Activated CD8-positive, alpha-beta memory T cell treated with anti-CD3 and anti-CD28 coated beads, Interleukin-2, amount 50 U/mL, for 1 hour (primary cell): ENCODE results near the gene STEAP1.
"Not testable (repeated sequence)": the region's sequence is repeated elsewhere in the genome, so short reads cannot be mapped to it uniquely, and the experiment has no call there.

ENCODE experiments used
- DNase-seq: peaks from one replicate; pipeline ENCODE4 v3.0.0-alpha.2; 2020; ENCODE audit errors: extremely low read depth

The STEAP1 gene

GRCh38 chr7:90153943-90154771 lies at the start of gene STEAP1:
Gene STEAP1, plus strand, starts transcription at chr7:90154469. Its CDS starts 5,320 bp downstream, at chr7:90159789.
- peak; percentile 37 for DNase-seq

DNA sequence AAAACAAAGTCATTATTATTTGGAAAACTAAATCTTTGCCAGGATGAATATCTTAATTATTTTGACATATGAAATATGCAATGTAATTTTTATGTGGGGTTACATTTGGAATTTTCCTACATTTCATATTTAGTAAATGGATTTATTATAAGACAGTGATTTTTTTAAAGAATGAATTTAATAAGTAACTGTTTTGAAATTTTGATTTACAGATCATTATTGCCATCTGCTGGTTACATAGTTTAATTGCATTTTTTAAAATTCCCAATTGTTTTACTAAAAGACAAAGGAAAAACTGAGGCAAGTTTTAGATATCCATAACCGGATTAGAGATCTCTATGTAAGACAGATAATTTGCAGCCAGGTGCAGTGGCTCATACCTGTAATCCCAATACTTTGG lies 39.3 kb upstream of the STEAP1 start:
- DNase-seq = not testable (repeated sequence)

- DNase-seq = not testable (repeated sequence)
Observed at GRCh38 chr7:90118551-90119177, 35.6 kb upstream of the STEAP1 start.

DNA sequence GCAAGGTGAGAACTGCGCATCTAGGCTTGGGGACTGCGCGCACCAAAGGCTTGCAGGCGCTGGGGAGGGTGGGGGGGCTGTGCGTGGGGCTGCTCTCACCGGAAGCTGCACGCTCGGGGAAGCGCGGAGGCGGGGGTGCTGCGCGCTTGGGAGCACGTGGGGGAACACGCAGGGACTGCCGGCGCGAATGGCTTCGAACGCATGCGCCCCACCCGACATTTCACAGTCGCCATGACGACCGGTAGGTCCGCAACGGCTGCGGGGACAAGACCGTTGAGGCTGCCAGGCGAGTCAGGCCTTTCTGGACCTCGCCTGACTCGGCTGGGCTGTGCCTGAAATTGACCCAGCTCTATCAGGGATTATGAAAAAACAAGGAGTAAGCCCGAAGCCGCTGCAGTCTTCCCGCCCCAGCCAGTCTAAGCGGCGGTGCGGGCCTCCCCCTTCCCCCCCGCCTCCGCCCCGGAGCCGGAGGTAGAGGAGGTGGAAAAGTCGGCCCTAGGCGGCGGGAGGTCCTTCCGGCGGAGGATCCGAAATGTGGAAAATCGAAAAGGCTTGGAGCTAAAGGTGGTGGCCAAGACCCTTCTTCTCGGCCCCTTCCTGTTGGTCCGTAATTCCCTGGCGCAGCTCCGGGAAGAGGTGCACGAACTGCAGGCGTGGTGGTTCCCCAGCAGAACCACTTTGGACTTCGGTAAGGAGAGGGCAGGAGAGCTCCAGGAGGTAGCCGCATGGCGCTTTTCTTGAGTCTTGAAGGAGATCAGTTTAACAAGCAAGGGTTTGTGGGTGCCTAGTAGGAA lies 34.9 kb upstream of the STEAP1 start:
- DNase-seq = no peak

GRCh38 chr7:90120205-90120604 lies 34.1 kb upstream of the STEAP1 start:
- DNase-seq = not testable (repeated sequence)

GRCh38 chr7:90131746-90132145 lies 22.5 kb upstream of the STEAP1 start:
- not testable (repeated sequence) for DNase-seq

DNA sequence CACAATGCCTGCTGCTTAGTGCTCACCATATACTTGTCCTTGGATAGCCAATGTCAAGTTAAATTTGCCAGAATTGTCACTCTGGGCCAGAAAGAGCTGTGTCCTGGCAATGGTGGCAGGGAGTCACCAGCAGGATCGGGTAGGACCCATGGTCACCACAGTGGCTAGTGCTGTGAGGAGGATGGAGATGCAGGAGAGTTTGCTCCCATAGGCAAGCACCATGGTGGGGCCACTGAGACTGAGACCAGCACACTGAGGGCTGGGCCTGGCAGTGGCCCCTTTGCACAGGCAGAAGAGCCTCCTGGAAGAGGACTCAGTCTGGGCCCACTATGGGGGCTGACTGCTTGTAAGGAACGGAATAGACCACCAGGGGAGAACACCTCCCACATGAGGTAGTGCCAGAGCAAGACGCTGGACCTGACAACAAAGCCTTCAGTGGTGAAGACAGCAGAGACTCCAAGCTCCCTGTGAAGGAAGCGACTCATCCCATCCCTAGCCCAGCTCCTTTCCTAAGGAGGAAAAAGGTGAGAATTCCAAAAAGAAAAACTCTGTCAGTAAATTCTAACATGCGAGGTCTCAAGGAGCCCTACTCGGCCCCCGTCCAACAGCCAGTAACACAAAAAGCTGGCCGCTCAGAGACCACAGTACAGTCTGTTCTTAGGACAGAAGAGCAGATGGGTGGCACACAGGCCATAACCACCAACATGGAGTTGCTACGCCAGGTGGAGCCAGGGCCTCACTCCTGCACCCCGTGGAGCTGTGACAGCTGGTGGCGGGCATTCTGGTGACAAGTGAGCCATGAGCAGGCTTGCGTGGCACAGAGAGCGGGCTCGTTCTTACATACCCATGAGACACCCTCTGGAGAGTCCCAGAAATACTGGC lies 6.9 kb upstream of the STEAP1 start:
- DNase-seq = not testable (repeated sequence)

DNA sequence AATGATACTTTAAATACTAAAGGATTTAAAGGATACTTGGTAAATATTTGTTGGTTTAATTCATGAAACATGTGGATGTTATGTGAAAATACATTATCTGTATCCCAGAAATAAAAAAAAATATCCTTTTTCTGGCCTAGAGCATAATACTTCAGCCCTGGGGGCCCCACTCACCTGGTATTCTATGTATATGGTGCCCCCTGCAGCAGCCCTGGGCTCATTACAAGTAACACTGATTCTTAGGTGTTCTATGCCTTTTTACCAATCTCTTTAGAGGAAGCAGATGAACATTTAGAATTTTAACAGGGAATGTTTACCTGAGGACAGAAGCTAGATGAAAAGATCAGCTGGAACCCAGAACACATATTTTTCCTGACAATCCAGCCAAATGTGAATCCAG lies 4.8 kb upstream of the STEAP1 start:
- DNase-seq = not testable (repeated sequence)

DNA sequence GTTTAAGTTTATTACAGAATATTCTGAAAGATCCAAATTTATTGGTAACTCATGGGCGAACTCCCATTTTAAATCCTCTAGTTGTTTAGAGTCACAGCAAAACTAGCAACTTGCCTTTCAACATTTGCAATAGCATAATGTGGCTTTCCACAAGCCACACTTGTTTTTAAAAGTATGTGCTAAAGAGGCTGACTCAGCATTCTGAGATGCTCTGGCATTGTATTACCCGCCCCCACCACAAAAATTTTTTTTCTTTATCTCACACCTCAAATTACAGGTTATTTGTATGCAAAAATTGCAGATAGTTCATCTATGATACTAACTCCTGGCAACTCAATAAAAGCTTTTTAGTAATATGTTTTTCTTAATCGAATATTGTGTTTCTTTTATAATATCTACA lies 2.4 kb upstream of the STEAP1 start:
- not testable (repeated sequence) for DNase-seq

GRCh38 chr7:90152642-90153253 lies 1.5 kb upstream of the STEAP1 start:
- DNase-seq = not testable (repeated sequence)

GRCh38 chr7:90155206-90155605 lies 937 bp downstream of the STEAP1 start:
- DNase-seq = no peak

GRCh38 chr7:90157331-90157730 lies 3.1 kb downstream of the STEAP1 start:
- not testable (repeated sequence) for DNase-seq

GRCh38 chr7:90157761-90158350 lies 3.6 kb downstream of the STEAP1 start:
- DNase-seq = not testable (repeated sequence)

- no peak for DNase-seq
Observed at GRCh38 chr7:90163534-90163933, 9.3 kb downstream of the STEAP1 start.

DNA sequence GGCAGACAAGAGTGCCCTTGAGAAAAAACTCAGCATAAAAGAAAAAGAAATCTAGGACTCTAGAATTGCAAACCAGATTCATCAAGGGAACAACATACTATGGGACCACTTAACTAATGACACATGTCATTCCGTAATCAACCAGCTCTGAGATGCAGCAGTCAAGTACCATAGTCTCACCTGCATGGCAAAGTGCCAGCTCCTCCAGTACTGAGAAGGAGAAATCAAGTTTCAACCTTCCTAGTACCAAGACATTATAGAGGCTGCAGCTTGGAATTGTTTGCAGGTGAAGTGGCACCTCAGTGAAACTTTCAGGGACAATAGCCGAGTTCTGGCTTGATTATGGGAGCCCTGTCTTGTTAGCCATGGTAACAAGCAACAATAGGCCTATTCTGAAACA lies 11.5 kb downstream of the STEAP1 start:
- no peak for DNase-seq

DNA sequence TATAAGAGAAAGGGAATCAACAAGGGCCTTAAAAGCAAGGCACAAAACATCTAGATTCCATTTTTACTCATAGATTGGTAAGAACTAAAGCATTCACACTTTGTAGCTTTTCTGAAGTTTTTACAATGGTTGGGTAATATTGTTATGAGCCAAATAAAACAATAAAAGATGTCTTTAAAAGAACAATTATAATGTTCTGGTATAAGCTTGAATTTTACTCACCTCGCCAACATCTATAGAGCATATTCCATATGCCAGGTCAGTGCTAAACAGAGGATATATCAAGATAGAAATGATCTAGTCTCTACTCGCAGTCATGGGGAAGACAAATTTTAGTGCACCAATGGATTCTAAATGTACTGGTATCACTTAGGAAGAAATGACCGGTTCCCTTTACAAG lies 11.9 kb downstream of the STEAP1 start:
- no peak for DNase-seq

DNA sequence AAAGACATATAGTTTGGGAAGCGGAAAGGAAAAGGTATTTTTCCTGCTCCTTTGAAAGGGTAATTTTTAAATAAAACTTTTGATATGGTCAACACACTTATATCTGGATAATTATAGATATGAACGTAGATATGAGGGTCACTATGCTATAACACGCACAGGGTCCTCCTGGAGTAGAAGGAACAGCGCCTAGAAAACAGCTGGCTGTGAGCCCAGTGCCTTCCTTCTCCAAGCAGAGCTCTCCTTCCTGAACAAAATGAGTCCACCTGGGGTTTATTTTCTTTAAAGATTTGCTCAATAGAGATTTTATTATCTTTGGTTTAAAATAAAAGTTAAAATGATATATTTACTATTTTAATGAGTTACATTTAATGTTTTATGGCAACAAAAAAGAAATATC lies 13.1 kb downstream of the STEAP1 start:
- DNase-seq = no peak

DNA sequence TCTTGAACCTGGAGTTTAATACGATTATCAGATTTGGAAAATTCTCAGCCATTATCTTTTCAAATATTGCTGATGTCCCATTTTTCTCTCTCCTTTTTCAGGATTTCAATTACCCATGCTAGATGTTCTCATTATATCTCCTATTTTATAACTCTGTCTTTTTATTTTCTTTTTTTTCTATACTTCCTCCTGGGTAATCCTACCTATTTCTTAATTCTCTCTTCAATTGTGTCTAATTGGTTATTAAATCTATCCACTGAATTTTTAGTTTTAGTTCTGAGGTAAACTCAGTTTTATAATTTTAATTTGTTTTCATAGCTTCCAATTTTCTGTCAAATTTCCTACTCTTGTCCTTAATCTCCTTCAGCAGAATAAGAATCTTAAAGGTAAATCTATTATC lies 15.6 kb downstream of the STEAP1 start:
- DNase-seq = no peak

DNA sequence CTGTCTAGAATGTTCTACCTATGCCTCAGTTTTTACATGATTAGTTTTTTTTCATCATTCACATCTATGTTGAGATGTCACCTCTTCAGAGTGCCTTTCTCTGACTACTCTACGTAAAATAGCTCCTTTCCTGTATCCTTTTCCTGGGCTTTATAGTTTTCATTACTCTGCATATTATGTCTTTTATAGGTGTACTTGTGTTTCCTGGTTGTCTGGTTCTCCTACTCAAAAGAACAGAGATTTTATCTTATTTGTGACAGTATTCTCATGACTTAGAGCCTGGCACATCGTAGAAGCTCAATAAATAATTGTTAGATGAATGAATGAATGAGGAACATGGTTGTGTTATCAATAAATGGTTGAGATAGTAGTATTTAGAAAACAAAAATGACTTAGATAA lies 17.9 kb downstream of the STEAP1 start:
- DNase-seq = no peak

DNA sequence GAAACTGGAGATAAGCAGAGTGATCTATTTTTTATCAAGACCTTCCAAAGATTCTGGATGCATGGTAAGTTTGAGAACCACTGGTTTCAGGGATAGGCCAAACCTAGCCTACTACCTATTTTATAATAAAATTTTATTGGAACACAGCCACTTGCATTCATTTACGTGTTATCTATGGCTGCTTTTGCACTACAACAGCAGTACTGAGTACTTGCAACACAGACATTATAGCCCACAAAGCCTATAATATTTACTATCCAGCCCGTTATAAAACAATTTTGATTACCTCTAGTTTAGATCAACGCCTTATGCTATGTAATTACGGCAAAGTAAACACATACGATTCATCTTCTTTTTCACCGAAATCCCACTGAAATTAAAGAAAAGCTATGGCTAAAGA lies 18.4 kb downstream of the STEAP1 start:
- no peak for DNase-seq
